GM10847 (cell line): ENCODE results near the gene PACS2.

Experiments used
- POLR2A ChIP-seq: IDR thresholded peaks from 2 replicates; pipeline ENCODE4 v1.6.1; 2011; ENCODE audit not compliant: insufficient read length; ENCODE audit errors: extremely low read depth

PACS2 gene

DNA sequence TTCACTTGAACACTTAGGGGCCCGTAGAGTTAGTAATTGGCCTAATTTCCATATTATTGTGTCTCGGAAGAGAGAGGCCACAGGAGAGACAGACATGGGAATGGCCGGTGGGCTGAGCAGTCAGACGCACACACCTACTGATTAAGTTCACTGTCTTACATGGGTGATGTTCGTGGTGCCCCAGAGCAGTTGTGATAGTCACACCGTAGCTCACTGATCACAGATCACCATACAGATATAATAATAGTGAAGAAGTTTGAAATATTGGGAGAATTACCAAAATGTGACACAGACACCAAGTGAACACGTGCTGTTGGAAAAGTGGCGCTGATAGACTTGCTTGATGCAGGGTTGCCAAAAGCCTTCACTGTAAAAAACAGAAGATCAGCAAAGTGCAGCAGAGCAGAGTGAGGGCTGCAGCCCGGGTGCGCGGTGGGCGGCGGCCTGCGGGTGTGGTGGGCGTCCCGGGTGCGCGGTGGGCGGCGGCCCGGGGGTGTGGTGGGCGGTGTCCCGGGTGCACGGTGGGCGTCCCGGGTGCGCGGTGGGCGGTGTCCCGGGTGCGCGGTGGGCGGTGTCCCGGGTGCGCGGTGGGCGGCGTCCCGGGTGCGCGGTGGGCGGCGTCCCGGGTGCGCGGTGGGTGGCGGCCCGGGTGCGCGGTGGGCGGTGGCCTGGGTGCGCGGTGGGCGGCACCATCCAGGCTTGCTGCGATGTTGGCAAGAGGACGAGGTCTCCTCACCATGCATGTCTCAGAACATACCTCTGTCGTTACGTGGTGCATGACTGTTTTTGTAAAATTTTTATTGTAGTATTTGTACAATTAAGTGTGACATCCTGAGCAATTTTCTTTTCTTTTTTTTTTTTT is 49.5 kb downstream of the PACS2 start:
- TF ChIP-seq POLR2A: no peak

DNA sequence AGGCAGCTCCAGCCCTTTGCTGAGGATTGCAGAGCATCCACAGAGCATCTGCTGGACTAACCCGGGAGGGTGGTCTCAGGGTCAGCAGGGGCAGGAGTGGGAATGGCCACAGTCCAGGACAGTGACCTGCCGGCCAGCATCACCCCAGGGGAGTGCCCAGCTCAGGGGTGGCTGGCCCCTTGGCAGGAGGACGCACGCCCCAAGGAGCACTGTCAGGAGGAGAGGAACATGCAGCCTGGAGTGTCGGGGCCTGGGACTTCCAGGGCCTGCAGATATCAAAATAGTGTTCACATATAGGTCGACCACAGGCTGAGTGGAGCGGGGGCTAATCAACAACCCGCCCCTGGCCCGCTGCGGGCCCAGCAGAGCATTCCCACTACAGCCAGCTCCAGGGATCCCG is 50.6 kb downstream of the PACS2 start:
- TF ChIP-seq POLR2A: no peak

GRCh38 chr14:105365681-105366080 is 51.1 kb downstream of the PACS2 start:
- TF ChIP-seq POLR2A: no peak

- TF ChIP-seq POLR2A: no peak
These were observed 52.0 kb downstream of the PACS2 start for GRCh38 chr14:105366386-105367074.

DNA sequence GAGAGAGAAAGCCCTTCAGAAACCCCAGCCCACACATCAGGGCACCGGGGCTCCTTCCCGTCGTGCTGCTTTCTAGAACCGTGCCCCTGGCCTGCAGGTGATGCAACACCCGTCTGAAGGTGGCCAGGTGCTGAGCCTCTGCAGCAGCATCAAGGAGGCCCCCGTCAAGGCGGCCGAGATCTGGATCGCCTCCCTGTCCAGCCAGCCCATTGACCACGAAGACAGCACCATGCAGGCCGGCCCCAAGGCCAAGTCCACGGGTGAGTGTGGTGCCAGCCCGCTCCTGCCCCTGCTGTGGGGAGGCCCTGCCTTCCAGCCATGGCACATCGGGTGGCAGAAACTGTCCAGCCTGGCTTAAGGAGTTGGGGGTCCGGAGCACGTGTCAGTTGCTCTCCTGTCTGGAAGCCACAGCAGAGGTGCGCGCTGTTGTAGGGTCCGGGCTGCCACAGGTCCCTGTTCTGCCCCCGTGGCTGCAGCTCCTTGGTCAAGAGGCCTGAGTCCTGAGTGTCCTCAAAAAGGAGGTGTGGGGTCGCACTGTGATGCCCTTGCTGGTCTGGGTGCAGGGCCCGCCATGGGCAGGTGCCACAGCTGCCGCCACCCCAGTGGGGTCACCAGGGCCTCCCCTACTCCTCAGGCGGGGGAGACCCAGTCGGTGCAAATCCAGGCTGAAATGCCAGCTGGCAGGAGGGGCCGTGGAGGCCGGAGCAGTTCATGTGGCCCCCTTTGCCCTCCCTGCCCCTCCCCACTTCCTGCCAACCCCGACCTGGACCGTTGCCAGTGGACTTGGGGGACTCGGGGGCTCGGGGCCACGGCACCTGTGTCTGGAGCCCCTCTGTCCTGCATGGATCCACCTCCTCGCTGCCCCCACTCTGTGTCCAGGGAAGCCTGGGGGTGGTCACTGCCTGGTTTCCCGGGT is 52.8 kb downstream of the PACS2 start:
- no peak for TF ChIP-seq POLR2A

- TF ChIP-seq POLR2A: no peak
These were observed 53.5 kb downstream of the PACS2 start for GRCh38 chr14:105368032-105368417.

DNA sequence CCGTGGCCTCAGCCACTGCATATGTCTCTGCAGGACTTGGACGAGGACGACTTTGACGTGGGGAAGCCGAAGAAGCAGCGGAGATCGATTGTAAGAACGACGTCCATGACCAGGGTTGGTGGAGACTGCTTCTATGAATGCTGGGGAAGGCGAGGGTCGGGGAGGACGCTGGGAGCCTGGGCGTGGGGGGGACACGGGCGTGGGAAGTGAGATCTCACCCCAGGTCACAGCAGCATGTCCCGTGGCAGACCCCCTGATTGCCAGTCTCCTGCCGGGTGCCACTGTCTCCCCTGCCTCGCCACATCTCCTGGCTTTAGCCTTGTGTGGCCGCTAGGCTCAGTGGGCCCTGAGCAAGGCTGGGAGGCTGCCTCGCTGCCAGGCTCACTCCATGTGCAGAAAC is 53.9 kb downstream of the PACS2 start:
- no peak for TF ChIP-seq POLR2A

GRCh38 chr14:105368910-105369652 is 54.5 kb downstream of the PACS2 start:
- no peak for TF ChIP-seq POLR2A

DNA sequence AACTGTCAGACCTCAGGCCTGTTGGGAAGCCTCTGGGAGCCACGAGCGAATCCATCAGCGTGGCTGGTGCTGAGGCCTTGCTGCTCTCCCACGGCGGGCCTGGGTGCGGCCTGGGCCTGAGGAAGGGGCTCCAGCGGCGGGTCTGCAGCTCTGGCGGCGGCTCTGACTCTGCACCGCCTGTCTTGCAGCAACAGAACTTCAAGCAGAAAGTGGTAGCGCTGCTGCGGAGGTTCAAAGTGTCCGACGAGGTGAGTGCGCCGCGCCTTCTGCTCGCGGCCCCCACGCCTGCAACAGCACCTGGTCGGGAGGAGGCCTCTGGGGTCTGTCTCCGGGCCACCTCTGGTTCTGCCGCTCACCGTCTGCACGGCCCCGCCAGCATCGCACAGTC is 55.1 kb downstream of the PACS2 start:
- no peak for TF ChIP-seq POLR2A

DNA sequence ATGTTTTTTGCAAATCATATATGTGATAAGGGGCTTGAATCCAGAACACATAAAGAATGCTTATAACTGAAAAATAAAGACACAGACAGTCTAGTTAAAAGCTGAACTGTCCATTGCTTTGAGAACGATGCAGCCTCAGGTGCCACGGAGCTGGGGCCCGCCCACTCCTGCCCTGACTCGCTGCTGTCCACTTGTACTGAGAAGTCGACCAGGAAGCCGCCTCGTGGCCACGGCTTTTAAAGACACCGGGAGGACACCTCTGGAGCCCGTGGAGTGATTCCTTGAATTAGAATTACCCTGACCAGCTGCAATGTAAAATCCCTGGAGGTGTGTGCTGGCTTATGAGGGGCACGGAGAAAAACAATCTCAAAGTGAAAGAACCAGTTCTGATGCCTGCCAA is 59.8 kb downstream of the PACS2 start:
- no peak for TF ChIP-seq POLR2A

GRCh38 chr14:105375635-105376057 is 61.1 kb downstream of the PACS2 start:
- no peak for TF ChIP-seq POLR2A

DNA sequence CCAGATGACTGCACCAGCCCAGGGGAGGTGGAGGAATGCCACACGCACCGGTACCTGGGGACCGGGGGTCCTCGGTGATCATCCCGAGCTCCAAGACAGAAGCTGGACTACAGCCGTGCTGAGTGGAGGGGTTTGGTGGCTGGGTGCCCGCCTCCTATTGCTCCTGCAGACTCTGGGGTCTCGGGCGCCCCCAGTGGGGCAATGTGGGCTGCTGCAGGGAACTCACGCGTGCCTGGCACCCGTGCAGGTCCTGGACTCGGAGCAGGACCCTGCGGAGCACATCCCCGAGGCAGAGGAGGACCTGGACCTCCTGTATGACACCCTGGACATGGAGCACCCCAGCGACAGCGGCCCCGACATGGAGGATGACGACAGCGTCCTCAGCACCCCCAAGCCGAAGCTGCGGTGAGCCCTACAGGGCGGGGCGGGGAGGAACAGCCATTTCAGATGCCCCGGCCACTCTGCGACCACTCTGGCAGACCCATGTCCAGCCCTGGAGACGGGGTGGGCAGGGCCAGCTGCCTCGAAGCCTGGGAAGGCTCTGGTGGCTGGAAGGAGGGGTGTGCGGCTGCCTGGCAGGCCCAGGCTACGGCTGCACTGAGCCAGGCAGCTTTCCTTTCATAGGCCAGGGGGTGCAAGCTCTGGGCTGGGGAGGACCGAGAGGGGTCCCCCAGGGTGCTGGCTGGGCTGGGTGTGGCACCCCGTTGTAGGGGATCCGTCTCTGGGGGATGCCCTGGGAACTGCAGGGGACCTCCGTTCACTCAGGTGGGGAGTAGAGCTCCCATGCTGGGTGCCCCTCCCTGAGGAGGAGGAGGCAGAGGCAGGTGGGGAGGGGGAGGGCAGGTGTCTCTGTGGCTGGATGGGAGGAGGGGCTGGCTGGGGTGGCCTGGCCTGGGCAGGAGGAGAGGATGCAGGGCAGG is 62.2 kb downstream of the PACS2 start:
- no peak for TF ChIP-seq POLR2A

DNA sequence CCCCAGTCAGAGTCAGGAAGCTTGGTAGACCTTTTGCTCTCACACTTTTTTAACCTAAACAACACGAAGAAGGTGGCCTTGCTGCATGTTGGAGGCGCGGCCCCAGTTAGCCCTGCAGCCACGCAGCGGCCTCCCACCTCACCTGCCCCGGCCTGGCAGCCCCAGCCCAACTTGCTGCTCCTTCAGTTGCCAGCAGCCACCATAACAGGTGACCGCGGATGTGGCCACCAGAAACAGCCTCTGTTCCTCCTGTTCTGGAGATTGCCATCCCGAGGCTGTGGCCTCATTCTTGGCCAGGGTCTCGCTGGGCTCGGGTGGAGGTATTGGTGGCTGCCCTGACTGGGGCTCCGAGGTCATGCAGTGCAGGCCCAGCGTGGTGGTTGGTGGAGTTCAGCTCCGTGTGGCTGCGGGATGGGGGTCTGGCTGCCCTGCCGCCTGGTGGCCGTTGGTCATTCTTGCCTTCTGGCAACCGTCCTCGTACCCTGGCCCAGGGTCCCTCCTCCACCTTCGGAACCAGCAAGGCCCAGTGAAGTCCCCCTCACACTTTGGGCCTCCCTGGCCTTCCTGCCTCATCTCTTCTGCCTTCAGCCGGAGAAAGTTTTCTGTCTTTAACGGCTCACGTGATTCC is 63.1 kb downstream of the PACS2 start:
- no peak for TF ChIP-seq POLR2A
